DOHH2 (cell line): ENCODE results near the gene FKBP1B.
"Not testable (repeated sequence)": the region's sequence is repeated elsewhere in the genome, so short reads cannot be mapped to it uniquely, and the experiment has no call there.

ENCODE experiments used
- H3F3A ChIP-seq: fragments of 200-600 bp; sonication (generic), shearing (Covaris generic); 2 replicates; pipeline ENCODE4 v1.6.0; 2016; ENCODE audit warnings: antibody characterized with exemption, mild to moderate bottlenecking; ENCODE audit not compliant: control insufficient read depth, insufficient read depth
- H3K27ac ChIP-seq: fragments of 200-600 bp; sonication (generic); 2 replicates; pipeline ENCODE4 v1.5.1; 2014; ENCODE audit warnings: low read depth, mild to moderate bottlenecking, low read length, moderate library complexity
- H3K27me3 ChIP-seq: fragments of 200-600 bp; sonication (generic); 2 replicates; pipeline ENCODE4 v1.6.1; 2014; ENCODE audit warnings: mild to moderate bottlenecking, low read length, mixed read lengths; ENCODE audit not compliant: control insufficient read depth
- H3K36me3 ChIP-seq: fragments of 200-600 bp; sonication (generic); 2 replicates; pipeline ENCODE4 v1.6.1; 2014; ENCODE audit warnings: mild to moderate bottlenecking, low read length, moderate library complexity, mixed read lengths; ENCODE audit not compliant: control insufficient read depth
- H3K4me1 ChIP-seq: fragments of 200-600 bp; sonication (generic); 2 replicates; pipeline ENCODE4 v1.6.1; 2014; ENCODE audit warnings: mild to moderate bottlenecking, low read length, mixed read lengths; ENCODE audit not compliant: control insufficient read depth
- H3K4me2 ChIP-seq: fragments of 200-600 bp; sonication (generic); 2 replicates; pipeline ENCODE4 v1.6.0; 2014; ENCODE audit warnings: mild to moderate bottlenecking, low read length, moderate library complexity
- H3K4me3 ChIP-seq: fragments of 200-600 bp; sonication (generic); 2 replicates; pipeline ENCODE4 v1.5.1; 2014; ENCODE audit warnings: mild to moderate bottlenecking, low read length, mixed read lengths
- H3K79me2 ChIP-seq: fragments of 200-600 bp; sonication (generic); 2 replicates; pipeline ENCODE4 v1.6.1; 2014; ENCODE audit warnings: mild to moderate bottlenecking, low read length, mixed read lengths; ENCODE audit not compliant: control insufficient read depth
- H3K9me2 ChIP-seq: fragments of 200-600 bp; sonication (generic); replicated peaks from 2 replicates; pipeline ENCODE4 v1.6.1; 2014; ENCODE audit warnings: mild to moderate bottlenecking, low read length, mixed read lengths; ENCODE audit not compliant: control insufficient read depth
- H3K9me3 ChIP-seq: fragments of 200-600 bp; sonication (generic); 2 replicates; pipeline ENCODE4 v1.6.1; 2014; ENCODE audit warnings: antibody characterized with exemption, low read length, mixed read lengths; ENCODE audit not compliant: control insufficient read depth, insufficient read depth
- H4K20me1 ChIP-seq: fragments of 200-600 bp; sonication (generic); 2 replicates; pipeline ENCODE4 v1.6.0; 2014; ENCODE audit warnings: low read depth, mild to moderate bottlenecking, antibody characterized with exemption, low read length, moderate library complexity; ENCODE audit not compliant: control insufficient read depth, insufficient read depth
- EZH2phosphoT487 ChIP-seq: fragments of 200-600 bp; sonication (generic); IDR thresholded peaks from 2 replicates; pipeline ENCODE4 v1.6.1; 2017; ENCODE audit warnings: borderline replicate concordance, mild to moderate bottlenecking, antibody characterized with exemption, low read length, moderate library complexity, mixed read lengths
- TF ChIP-seq, protein P1 (sequence below): fragments of 200-600 bp; sonication (generic); IDR thresholded peaks from one replicate; pipeline ENCODE4 v1.5.1; 2014; ENCODE audit warnings: antibody characterized with exemption, mild to moderate bottlenecking, low read depth, low read length; ENCODE audit not compliant: poor library complexity, severe bottlenecking

The FKBP1B gene

GRCh38 chr2:24087032-24087431, 37.5 kb downstream of the FKBP1B start:
- peaks cover 4% of the 10 kb centered on the region; the same call in 1 of the 2 replicates for H3K36me3 ChIP-seq
- no peaks in the 10 kb centered on the region for H4K20me1 ChIP-seq
- no peaks in the 10 kb centered on the region for H3K79me2 ChIP-seq
- TF ChIP-seq, protein P1, sequence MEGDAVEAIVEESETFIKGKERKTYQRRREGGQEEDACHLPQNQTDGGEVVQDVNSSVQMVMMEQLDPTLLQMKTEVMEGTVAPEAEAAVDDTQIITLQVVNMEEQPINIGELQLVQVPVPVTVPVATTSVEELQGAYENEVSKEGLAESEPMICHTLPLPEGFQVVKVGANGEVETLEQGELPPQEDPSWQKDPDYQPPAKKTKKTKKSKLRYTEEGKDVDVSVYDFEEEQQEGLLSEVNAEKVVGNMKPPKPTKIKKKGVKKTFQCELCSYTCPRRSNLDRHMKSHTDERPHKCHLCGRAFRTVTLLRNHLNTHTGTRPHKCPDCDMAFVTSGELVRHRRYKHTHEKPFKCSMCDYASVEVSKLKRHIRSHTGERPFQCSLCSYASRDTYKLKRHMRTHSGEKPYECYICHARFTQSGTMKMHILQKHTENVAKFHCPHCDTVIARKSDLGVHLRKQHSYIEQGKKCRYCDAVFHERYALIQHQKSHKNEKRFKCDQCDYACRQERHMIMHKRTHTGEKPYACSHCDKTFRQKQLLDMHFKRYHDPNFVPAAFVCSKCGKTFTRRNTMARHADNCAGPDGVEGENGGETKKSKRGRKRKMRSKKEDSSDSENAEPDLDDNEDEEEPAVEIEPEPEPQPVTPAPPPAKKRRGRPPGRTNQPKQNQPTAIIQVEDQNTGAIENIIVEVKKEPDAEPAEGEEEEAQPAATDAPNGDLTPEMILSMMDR, result no peak
- no peak for TF ChIP-seq EZH2phosphoT487
- no peaks in the 10 kb centered on the region for H3K9me2 ChIP-seq
- H3K4me3 ChIP-seq, result no peak overlapping the region
- H3F3A ChIP-seq, result peaks cover 4% of the 10 kb centered on the region; the same call in 1 of the 2 replicates
- no peak overlapping the region for H3K4me2 ChIP-seq
- no peaks in the 10 kb centered on the region for H3K9me3 ChIP-seq
- no peak overlapping the region for H3K27ac ChIP-seq
- H3K27me3 ChIP-seq, result no peaks in the 10 kb centered on the region
- peaks cover 16% of the 10 kb centered on the region for H3K4me1 ChIP-seq

DNA sequence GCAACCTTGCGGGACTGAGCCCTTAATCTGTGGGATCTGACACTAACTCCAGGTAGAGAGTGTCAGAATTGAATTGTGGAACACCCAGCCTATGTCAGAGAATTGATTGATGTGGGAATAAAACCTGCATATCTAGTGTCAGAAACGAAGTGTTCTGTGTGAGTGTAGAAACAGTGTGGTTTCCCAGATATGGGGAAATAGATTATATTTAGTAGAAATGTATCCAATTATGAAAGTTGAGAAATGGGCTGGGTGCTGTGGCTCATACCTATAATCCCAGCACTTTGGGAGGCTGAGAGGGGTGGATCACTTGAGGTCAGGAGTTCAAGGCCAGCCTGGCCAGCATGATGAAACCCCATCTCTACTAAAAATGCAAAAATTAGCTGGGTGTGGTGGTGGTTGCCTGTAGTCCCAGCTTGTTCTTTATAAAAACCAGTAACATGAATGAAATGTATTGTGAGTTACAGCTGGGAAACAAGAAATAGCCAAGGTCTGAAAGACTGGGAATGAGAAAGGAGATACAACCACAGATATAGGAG, 39.3 kb downstream of the FKBP1B start:
- no peak overlapping the region for H3K27ac ChIP-seq
- H4K20me1 ChIP-seq, result no peaks in the 10 kb centered on the region
- H3F3A ChIP-seq, result peaks cover 4% of the 10 kb centered on the region; the same call in 1 of the 2 replicates
- no peaks in the 10 kb centered on the region for H3K79me2 ChIP-seq
- H3K27me3 ChIP-seq, result no peaks in the 10 kb centered on the region
- H3K9me2 ChIP-seq, result no peaks in the 10 kb centered on the region
- no peak overlapping the region for H3K4me2 ChIP-seq
- H3K9me3 ChIP-seq, result no peaks in the 10 kb centered on the region
- TF ChIP-seq, protein P1, result no peak
- TF ChIP-seq EZH2phosphoT487, result no peak
- H3K4me3 ChIP-seq, result no peak overlapping the region
- peaks cover 6% of the 10 kb centered on the region for H3K4me1 ChIP-seq
- no peaks in the 10 kb centered on the region for H3K36me3 ChIP-seq

GRCh38 chr2:24093270-24093669, 43.7 kb downstream of the FKBP1B start:
- H4K20me1 ChIP-seq, H3K9me3 ChIP-seq, H3K27me3 ChIP-seq, H3K27ac ChIP-seq, H3K36me3 ChIP-seq, H3K9me2 ChIP-seq, H3F3A ChIP-seq, H3K79me2 ChIP-seq, H3K4me2 ChIP-seq, H3K4me3 ChIP-seq, H3K4me1 ChIP-seq: not testable (repeated sequence)

DNA sequence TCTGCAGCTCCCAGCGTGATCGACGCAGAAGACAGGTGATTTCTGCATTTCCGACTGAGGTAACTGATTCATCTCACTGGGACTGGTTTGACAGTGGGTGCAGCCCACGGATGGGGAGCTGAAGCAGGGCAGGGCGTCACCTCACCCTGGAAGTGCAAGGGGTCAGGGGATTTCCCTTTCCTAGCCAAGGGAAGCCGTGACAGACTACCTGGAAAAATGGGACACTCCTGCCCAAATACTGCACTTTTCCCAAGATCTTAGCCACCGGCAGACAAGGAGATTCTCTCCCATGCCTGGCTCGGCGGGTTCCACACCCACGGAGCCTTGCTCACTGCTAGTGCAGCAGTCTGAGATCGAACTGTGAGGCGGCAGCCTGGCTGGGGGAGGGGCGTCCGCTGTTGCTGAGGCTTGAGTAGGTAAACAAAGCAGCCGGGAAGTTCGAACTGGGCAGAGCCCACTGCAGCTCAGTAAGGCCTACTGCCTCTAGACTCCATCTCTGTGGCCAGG, 45.7 kb downstream of the FKBP1B start:
- not testable (repeated sequence) for H3K4me3 ChIP-seq, H3K27me3 ChIP-seq, H3F3A ChIP-seq, H3K27ac ChIP-seq, H3K79me2 ChIP-seq, H3K9me3 ChIP-seq, H3K36me3 ChIP-seq, H3K9me2 ChIP-seq, H3K4me2 ChIP-seq, H3K4me1 ChIP-seq, H4K20me1 ChIP-seq

GRCh38 chr2:24100732-24101131, 51.2 kb downstream of the FKBP1B start:
- not testable (repeated sequence) for H3K9me2 ChIP-seq, H3K4me3 ChIP-seq, H3K27me3 ChIP-seq, H3K79me2 ChIP-seq, H3K27ac ChIP-seq, H3K36me3 ChIP-seq, H3F3A ChIP-seq, H3K9me3 ChIP-seq, H4K20me1 ChIP-seq, H3K4me2 ChIP-seq
- H3K4me1 ChIP-seq, result peaks cover 22% of the 10 kb centered on the region
